HepG2 (cell line): ENCODE data around the gene POC1A. TPM values are rescaled to one million over a fixed set of nuclear protein-coding genes. Genes with fewer than 3 reads are reported as not detected.

Experiments
- ARID2 ChIP-seq: sonication (generic); formaldehyde crosslinking; IDR thresholded peaks from 2 replicates; pipeline ENCODE4 v1.8.1; 2022; ENCODE audit warnings: mild to moderate bottlenecking, missing genetic modification reagents, borderline replicate concordance
- BORCS8-MEF2B ChIP-seq: sonication (generic); formaldehyde crosslinking; IDR thresholded peaks from 2 replicates; pipeline ENCODE4 v1.8.0; 2022; ENCODE audit warnings: mild to moderate bottlenecking, missing genetic modification reagents
- IRF2 ChIP-seq: IDR thresholded peaks from 2 replicates; pipeline ENCODE4 v1.6.1; 2018; ENCODE audit warnings: missing genetic modification reagents, missing compliant biosample characterization
- MTF1 ChIP-seq: sonication (generic); formaldehyde crosslinking; IDR thresholded peaks from 2 replicates; pipeline ENCODE4 v1.5.0; 2020; ENCODE audit warnings: missing genetic modification reagents
- NAIF1 ChIP-seq: sonication (generic); formaldehyde crosslinking; IDR thresholded peaks from 2 replicates; pipeline ENCODE4 v1.5.0; 2020; ENCODE audit warnings: mild to moderate bottlenecking, missing genetic modification reagents, borderline replicate concordance
- NR1H2 ChIP-seq: sonication (generic); formaldehyde crosslinking; IDR thresholded peaks from 2 replicates; pipeline ENCODE4 v1.8.1; 2022; ENCODE audit warnings: low read depth, missing genetic modification reagents, borderline replicate concordance
- SNAI1 ChIP-seq: sonication (generic); formaldehyde crosslinking; IDR thresholded peaks from 2 replicates; pipeline ENCODE4 v1.5.0; 2020; ENCODE audit warnings: mild to moderate bottlenecking, missing genetic modification reagents, borderline replicate concordance
- ZBTB42 ChIP-seq: sonication (generic); formaldehyde crosslinking; IDR thresholded peaks from 2 replicates; pipeline ENCODE4 v1.5.0; 2020; ENCODE audit warnings: mild to moderate bottlenecking, missing genetic modification reagents
- ZFX ChIP-seq: sonication (generic); formaldehyde crosslinking; IDR thresholded peaks from 2 replicates; pipeline ENCODE4 v1.4.0; 2020; ENCODE audit warnings: mild to moderate bottlenecking, low read depth, missing genetic modification reagents, moderate library complexity
- ZNF24 ChIP-seq: fragments of 450-650 bp; IDR thresholded peaks from 2 replicates; pipeline ENCODE4 v1.6.1; 2017; ENCODE audit warnings: antibody characterized with exemption, mild to moderate bottlenecking
- ZNF251 ChIP-seq: sonication (generic); formaldehyde crosslinking; IDR thresholded peaks from 2 replicates; pipeline ENCODE4 v1.9.0; 2021; ENCODE audit warnings: mild to moderate bottlenecking, missing genetic modification reagents
- ZNF333 ChIP-seq: sonication (generic); formaldehyde crosslinking; IDR thresholded peaks from 2 replicates; pipeline ENCODE4 v1.4.0; 2020; ENCODE audit warnings: mild to moderate bottlenecking, missing genetic modification reagents, borderline replicate concordance
- ZNF552 ChIP-seq: sonication (generic); formaldehyde crosslinking; IDR thresholded peaks from 2 replicates; pipeline ENCODE4 v1.9.0; 2022; ENCODE audit warnings: missing genetic modification reagents, mild to moderate bottlenecking, borderline replicate concordance
- polyA plus RNA-seq, 8 experiments: library from polyadenylated mRNA; depleted of rRNA in 3 of 8; stranded (reverse) in 7 of 8; unstranded in 1 of 8; fragments of >200 nt; fragmentation: Illumina TruSeq in 4 of 8; extraction: Trizol in 4 of 8; gene quantifications; 2 replicates each; pipeline versions ENCODE4 v1.2.1 to v1.2.3, GENCODE V29; 2011 to 2016; ENCODE audit warnings: low read depth in 4 of 8, missing spikeins in 1 of 8, mixed read lengths in 1 of 8; ENCODE audit not compliant: insufficient read depth in 1 of 8
- total RNA-seq, 5 experiments: library from RNA; depleted of rRNA; stranded (reverse); fragments of >200 nt; fragmentation: Illumina TruSeq; extraction: Trizol; gene quantifications; 2 replicates each; pipeline ENCODE4 v1.2.3, GENCODE V29; 2016; ENCODE audit warnings: low read depth in 1 of 5
- TF ChIP-seq, protein P1 (sequence below): sonication (generic); formaldehyde crosslinking; IDR thresholded peaks from 2 replicates; pipeline ENCODE4 v1.4.0; 2020; ENCODE audit warnings: missing genetic modification reagents
- TF ChIP-seq, protein P2 (sequence below): IDR thresholded peaks from 2 replicates; pipeline ENCODE4 v1.6.1; 2016; ENCODE audit warnings: missing biosample characterization, missing genetic modification reagents, low read depth
- TF ChIP-seq, protein P3 (sequence below): sonication (generic); formaldehyde crosslinking; IDR thresholded peaks from 2 replicates; pipeline ENCODE4 v1.8.1; 2023; ENCODE audit warnings: mild to moderate bottlenecking, missing genetic modification reagents
- TF ChIP-seq, protein P4 (sequence below): IDR thresholded peaks from 2 replicates; pipeline ENCODE4 v1.6.1; 2016; ENCODE audit warnings: low read depth

Gene POC1A
- total and polyA plus RNA-seq, 2 of the 13 experiments (the other 11 are each of a cell fraction or from before 2014, with no cell fraction given) = 14.6 to 20.0 TPM

DNA sequence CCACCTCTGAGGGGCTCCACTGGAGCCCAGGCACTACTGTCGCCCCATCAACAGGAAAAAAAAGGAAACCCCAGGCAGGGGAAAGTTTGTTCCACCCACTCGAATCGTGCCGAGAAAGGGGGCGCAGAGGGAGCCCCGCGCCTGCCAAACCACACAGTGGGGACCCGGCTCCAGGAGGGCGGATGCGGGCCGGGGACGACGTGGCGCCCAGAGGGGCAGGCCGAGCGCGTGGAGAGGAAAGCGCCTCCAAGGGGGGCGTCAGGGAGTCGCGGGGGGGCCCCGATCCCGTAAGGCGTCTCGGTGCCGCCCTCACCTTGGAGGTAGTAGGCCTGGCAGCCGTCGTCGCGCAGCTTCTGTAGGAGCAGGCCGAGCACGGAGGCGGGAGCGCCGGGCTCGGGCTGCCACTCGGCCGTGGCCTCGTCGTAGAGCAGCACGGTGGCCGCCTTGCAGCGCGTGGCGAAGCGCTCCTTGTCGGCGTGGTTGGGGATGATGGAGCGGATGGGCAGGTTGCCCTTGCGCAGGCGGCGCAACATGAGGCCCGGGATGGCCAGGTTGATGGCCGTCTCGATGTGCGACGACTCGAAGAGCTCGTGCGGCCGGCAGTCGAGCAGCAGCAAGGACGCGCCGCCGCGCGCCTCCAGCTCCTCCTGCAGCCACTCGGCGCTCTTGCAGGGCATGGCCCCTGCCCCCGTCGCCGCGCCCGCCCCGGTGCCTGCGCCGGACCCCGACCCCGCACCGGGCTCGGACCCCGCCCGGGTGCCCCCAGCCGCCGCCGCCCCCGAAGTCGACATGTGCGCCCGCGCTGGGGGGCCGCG, 98.5 kb downstream of the POC1A start (continued):
- TF ChIP-seq SNAI1 = 0 out of 2 replicates have a peak, but pooled peaks have one; percentile 45
- TF ChIP-seq ZNF251 (CRISPR knock-in tag) = 0 out of 2 replicates have a peak, but pooled peaks have one; percentile 50
- TF ChIP-seq ARID2 (CRISPR knock-in tag) = 0 out of 2 replicates have a peak, but pooled peaks have one; percentile 48
- TF ChIP-seq, protein P1, sequence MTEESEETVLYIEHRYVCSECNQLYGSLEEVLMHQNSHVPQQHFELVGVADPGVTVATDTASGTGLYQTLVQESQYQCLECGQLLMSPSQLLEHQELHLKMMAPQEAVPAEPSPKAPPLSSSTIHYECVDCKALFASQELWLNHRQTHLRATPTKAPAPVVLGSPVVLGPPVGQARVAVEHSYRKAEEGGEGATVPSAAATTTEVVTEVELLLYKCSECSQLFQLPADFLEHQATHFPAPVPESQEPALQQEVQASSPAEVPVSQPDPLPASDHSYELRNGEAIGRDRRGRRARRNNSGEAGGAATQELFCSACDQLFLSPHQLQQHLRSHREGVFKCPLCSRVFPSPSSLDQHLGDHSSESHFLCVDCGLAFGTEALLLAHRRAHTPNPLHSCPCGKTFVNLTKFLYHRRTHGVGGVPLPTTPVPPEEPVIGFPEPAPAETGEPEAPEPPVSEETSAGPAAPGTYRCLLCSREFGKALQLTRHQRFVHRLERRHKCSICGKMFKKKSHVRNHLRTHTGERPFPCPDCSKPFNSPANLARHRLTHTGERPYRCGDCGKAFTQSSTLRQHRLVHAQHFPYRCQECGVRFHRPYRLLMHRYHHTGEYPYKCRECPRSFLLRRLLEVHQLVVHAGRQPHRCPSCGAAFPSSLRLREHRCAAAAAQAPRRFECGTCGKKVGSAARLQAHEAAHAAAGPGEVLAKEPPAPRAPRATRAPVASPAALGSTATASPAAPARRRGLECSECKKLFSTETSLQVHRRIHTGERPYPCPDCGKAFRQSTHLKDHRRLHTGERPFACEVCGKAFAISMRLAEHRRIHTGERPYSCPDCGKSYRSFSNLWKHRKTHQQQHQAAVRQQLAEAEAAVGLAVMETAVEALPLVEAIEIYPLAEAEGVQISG (CRISPR knock-in tag) = peak; percentile 68
- TF ChIP-seq MTF1 (CRISPR knock-in tag) = peak; percentile 88
- 0 out of 2 replicates have a peak, but pooled peaks have one; percentile 30 for TF ChIP-seq ZBTB42 (CRISPR knock-in tag)
- peak; percentile 62; the same call in 1 of the 2 replicates for TF ChIP-seq IRF2
- 0 out of 2 replicates have a peak, but pooled peaks have one; percentile 51 for TF ChIP-seq ZNF333 (CRISPR knock-in tag)
- TF ChIP-seq, protein P2, sequence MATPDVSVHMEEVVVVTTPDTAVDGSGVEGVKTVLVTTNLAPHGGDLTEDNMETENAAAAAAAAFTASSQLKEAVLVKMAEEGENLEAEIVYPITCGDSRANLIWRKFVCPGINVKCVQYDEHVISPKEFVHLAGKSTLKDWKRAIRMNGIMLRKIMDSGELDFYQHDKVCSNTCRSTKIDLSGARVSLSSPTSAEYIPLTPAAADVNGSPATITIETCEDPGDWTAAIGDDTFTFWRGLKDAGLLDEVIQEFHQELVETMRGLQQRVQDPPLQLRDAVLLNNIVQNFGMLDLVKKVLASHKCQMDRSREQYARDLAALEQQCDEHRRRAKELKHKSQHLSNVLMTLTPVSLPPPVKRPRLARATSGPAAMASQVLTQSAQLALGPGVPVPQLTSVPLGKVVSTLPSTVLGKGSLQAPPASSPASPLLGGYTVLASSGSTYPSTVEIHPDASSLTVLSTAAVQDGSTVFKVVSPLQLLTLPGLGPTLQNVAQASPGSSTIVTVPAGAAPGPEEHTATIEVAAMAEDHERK (CRISPR knock-in tag) = no peak
- peak; percentile 25; the same call in 1 of the 2 replicates for TF ChIP-seq ZNF552 (CRISPR knock-in tag)
- peak; percentile 90 for TF ChIP-seq NR1H2
- TF ChIP-seq ZNF24 = no peak
- TF ChIP-seq, protein P3, sequence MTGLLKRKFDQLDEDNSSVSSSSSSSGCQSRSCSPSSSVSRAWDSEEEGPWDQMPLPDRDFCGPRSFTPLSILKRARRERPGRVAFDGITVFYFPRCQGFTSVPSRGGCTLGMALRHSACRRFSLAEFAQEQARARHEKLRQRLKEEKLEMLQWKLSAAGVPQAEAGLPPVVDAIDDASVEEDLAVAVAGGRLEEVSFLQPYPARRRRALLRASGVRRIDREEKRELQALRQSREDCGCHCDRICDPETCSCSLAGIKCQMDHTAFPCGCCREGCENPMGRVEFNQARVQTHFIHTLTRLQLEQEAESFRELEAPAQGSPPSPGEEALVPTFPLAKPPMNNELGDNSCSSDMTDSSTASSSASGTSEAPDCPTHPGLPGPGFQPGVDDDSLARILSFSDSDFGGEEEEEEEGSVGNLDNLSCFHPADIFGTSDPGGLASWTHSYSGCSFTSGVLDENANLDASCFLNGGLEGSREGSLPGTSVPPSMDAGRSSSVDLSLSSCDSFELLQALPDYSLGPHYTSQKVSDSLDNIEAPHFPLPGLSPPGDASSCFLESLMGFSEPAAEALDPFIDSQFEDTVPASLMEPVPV (CRISPR knock-in tag) = peak; percentile 70; the same call in 1 of the 2 replicates
- TF ChIP-seq NAIF1 = 0 out of 2 replicates have a peak, but pooled peaks have one; percentile 43
- TF ChIP-seq ZFX (CRISPR knock-in tag) = peak; percentile 74
- TF ChIP-seq BORCS8-MEF2B (CRISPR knock-in tag) = peak; percentile 86
- TF ChIP-seq, protein P4, sequence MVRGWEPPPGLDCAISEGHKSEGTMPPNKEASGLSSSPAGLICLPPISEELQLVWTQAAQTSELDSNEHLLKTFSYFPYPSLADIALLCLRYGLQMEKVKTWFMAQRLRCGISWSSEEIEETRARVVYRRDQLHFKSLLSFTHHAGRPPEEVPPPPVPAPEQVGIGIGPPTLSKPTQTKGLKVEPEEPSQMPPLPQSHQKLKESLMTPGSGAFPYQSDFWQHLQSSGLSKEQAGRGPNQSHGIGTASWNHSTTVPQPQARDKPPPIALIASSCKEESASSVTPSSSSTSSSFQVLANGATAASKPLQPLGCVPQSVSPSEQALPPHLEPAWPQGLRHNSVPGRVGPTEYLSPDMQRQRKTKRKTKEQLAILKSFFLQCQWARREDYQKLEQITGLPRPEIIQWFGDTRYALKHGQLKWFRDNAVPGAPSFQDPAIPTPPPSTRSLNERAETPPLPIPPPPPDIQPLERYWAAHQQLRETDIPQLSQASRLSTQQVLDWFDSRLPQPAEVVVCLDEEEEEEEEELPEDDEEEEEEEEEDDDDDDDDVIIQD (CRISPR knock-in tag) = no peak
